ENCODE results near the gene ZNF485.
"Not testable (repeated sequence)": the region's sequence is repeated elsewhere in the genome, so short reads cannot be mapped to it uniquely, and the experiment has no call there.

The ZNF485 gene

GRCh38 chr10:43591303-43591904, 14.8 kb upstream of the ZNF485 start:
- TF ChIP-seq ZFX (IDR thresholded peaks at IDR 0.05; ENCODE audit: borderline replicate concordance): no peak
- no peak for TF ChIP-seq CTCF (IDR thresholded peaks at IDR 0.05)

GRCh38 chr10:43594944-43595589, 11.2 kb upstream of the ZNF485 start:
- no peak overlapping the region for H3K27ac ChIP-seq
- no peak for TF ChIP-seq CTCF (IDR thresholded peaks at IDR 0.05)
- TF ChIP-seq ZFX (IDR thresholded peaks at IDR 0.05; ENCODE audit: borderline replicate concordance): no peak

More at GRCh38 chr10:43591303-43591904, 14.8 kb upstream of the ZNF485 start:
- no peak overlapping the region for H3K27ac ChIP-seq

- TF ChIP-seq CTCF (IDR thresholded peaks at IDR 0.05) (no peak), ZFX (IDR thresholded peaks at IDR 0.05; ENCODE audit: borderline replicate concordance) (no peak)
- H3K27ac ChIP-seq: no peak overlapping the region
Measured at GRCh38 chr10:43595739-43596298, 10.4 kb upstream of the ZNF485 start.

- TF ChIP-seq ZFX (IDR thresholded peaks at IDR 0.05; ENCODE audit: borderline replicate concordance) (no peak), CTCF (IDR thresholded peaks at IDR 0.05) (no peak)
- no peak overlapping the region for H3K27ac ChIP-seq
Measured at GRCh38 chr10:43596546-43596945, 9.7 kb upstream of the ZNF485 start.

GRCh38 chr10:43598446-43598845, 7.8 kb upstream of the ZNF485 start:
- no peak overlapping the region for H3K27ac ChIP-seq
- no peak for TF ChIP-seq CTCF (IDR thresholded peaks at IDR 0.05)
- TF ChIP-seq ZFX (IDR thresholded peaks at IDR 0.05; ENCODE audit: borderline replicate concordance): no peak

GRCh38 chr10:43599333-43599732, 6.9 kb upstream of the ZNF485 start:
- no peak for TF ChIP-seq CTCF (IDR thresholded peaks at IDR 0.05)
- TF ChIP-seq ZFX (IDR thresholded peaks at IDR 0.05; ENCODE audit: borderline replicate concordance): no peak
- no peak overlapping the region for H3K27ac ChIP-seq

- not testable (repeated sequence) for H3K27ac ChIP-seq
Measured at GRCh38 chr10:43601576-43601975, 4.7 kb upstream of the ZNF485 start.

All from 22Rv1 (cell line).